Islet precursor cell (in vitro differentiated cells): ENCODE results near the gene FAM107B.

Experiments used
- DNase-seq: peaks from one replicate; pipeline ENCODE4 v3.0.0-alpha.2; 2018

The FAM107B gene

GRCh38 chr10:14775656-14776055 lies 959 bp upstream of the FAM107B start:
- no peak for DNase-seq

GRCh38 chr10:14774214-14774580 lies 500 bp downstream of the FAM107B start:
- DNase-seq, result no peak

- DNase-seq, result no peak
Observed at GRCh38 chr10:14773551-14774213, 1.0 kb downstream of the FAM107B start.

- DNase-seq, result no peak
Observed at GRCh38 chr10:14772399-14772798, 2.3 kb downstream of the FAM107B start.

GRCh38 chr10:14770927-14771326 lies 3.8 kb downstream of the FAM107B start:
- no peak for DNase-seq

GRCh38 chr10:14761372-14761771 lies 13.3 kb downstream of the FAM107B start:
- no peak for DNase-seq

- no peak for DNase-seq
Observed at GRCh38 chr10:14758994-14759664, 15.6 kb downstream of the FAM107B start.

- no peak for DNase-seq
Observed at GRCh38 chr10:14758451-14758850, 16.2 kb downstream of the FAM107B start.

GRCh38 chr10:14757986-14758385 lies 16.7 kb downstream of the FAM107B start:
- DNase-seq, result no peak

- no peak for DNase-seq
Observed at GRCh38 chr10:14757394-14757793, 17.3 kb downstream of the FAM107B start.

GRCh38 chr10:14753441-14753840 lies 21.3 kb downstream of the FAM107B start:
- DNase-seq, result no peak

GRCh38 chr10:14751921-14752320 lies 22.8 kb downstream of the FAM107B start:
- DNase-seq, result no peak

- DNase-seq, result no peak
Observed at GRCh38 chr10:14751014-14751896, 23.4 kb downstream of the FAM107B start.

GRCh38 chr10:14749070-14749809 lies 25.5 kb downstream of the FAM107B start:
- DNase-seq, result no peak

- peak; percentile 72 for DNase-seq
Observed at GRCh38 chr10:14748441-14748840, 26.3 kb downstream of the FAM107B start.

GRCh38 chr10:14742815-14743214 lies 31.9 kb downstream of the FAM107B start:
- DNase-seq, result no peak

- no peak for DNase-seq
Observed at GRCh38 chr10:14742382-14742781, 32.3 kb downstream of the FAM107B start.

- no peak for DNase-seq
Observed at GRCh38 chr10:14740684-14741247, 33.9 kb downstream of the FAM107B start.

- DNase-seq, result no peak
Observed at GRCh38 chr10:14737808-14738545, 36.7 kb downstream of the FAM107B start.

- peak; percentile 73 for DNase-seq
Observed at GRCh38 chr10:14736600-14737081, 38.1 kb downstream of the FAM107B start.

- DNase-seq, result no peak
Observed at GRCh38 chr10:14736043-14736442, 38.7 kb downstream of the FAM107B start.
